Peyer's patch (tissue), 4 donors: ENCODE measurements around the gene CPS1. TPM values are rescaled to one million over a fixed set of nuclear protein-coding genes. Genes with fewer than 3 reads are reported as not detected.

Source experiments
- DNase-seq, 3 donors: peaks; one replicate each; pipeline ENCODE4 v3.0.0-alpha.2; 2017 to 2019
- H3K27ac ChIP-seq, 4 donors: fragments of 200-600 bp; sonication (generic); one replicate each; pipeline ENCODE4 v1.5.1; 2016 to 2019
- H3K27me3 ChIP-seq, 2 donors: fragments of 200-600 bp; sonication (generic); one replicate each; pipeline ENCODE4 v1.5.1; 2019
- H3K36me3 ChIP-seq, 3 donors: fragments of 200-600 bp; sonication (generic); one replicate each; pipeline ENCODE4 v1.5.1; 2016 to 2019
- H3K4me1 ChIP-seq, 4 donors: fragments of 200-600 bp; sonication (generic); one replicate each; pipeline ENCODE4 v1.5.1; 2016 to 2019
- H3K4me3 ChIP-seq, 4 donors: fragments of 200-600 bp; sonication (generic); 1 replicate in 3 of 4; 2 replicates in 1 of 4; pipeline ENCODE4 v1.5.1; 2016 to 2019; ENCODE audit warnings: mild to moderate bottlenecking in 1 of 4
- H3K9me3 ChIP-seq, 4 donors: fragments of 200-600 bp; sonication (generic); one replicate each; pipeline ENCODE4 v1.5.1; 2016 to 2019; ENCODE audit warnings: mild to moderate bottlenecking in 1 of 4
- POLR2A ChIP-seq, 2 donors: fragments of 450-650 bp; IDR thresholded peaks; one replicate each; pipeline ENCODE4 v1.5.1; 2017; ENCODE audit warnings: antibody characterized with exemption in 2 of 2, mild to moderate bottlenecking in 2 of 2, moderate library complexity in 2 of 2
- total RNA-seq, 4 donors: library from RNA; depleted of rRNA; stranded (reverse); fragments of >200 nt; gene quantifications; one replicate each; pipeline ENCODE4 v1.1.0, GENCODE V29; 2016
- TF ChIP-seq, protein P1 (sequence below), 6 experiments: fragments of 450-650 bp in 4 of 6; fragments of 200-600 bp in 2 of 6; sonication (generic) in 1 of 6; IDR thresholded peaks; one replicate each; pipeline ENCODE4 v1.5.1; 2017 to 2019; ENCODE audit warnings: antibody characterized with exemption in 6 of 6, mild to moderate bottlenecking in 3 of 6, moderate library complexity in 1 of 6

Gene CPS1
- total RNA-seq, 4 donors from 2014 or later: 68.5 to 330 (median 222) TPM

DNA sequence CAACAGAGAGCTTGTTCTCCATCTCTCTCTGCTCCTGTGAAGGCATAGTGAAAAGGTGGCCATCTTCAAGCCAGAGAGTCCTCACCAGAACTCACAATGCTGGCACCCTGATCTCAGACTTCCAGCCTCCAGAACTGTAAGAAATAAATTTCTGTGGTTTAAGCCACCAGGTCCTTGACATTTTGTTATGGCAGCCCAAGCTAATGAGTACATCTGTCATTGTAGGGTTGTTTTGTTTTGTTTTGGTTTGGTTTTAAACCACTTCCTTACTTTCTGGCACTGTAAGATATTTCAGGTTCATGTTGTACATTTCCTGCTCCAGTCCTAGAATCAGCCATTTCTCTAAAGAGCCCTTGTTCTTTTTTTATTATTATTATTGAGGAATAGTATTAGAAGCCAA is 171.2 kb downstream of the CPS1 start:
- no peaks in the 10 kb centered on the region for H3K9me3 ChIP-seq
- no peaks in the 10 kb centered on the region for H3K4me1 ChIP-seq
- no peak for DNase-seq
- no peaks in the 10 kb centered on the region for H3K36me3 ChIP-seq
- H3K27ac ChIP-seq: no peak overlapping the region
- no peaks in the 10 kb centered on the region for H3K27me3 ChIP-seq
- H3K4me3 ChIP-seq: no peak overlapping the region
- no peak for TF ChIP-seq POLR2A (IDR thresholded peaks at IDR 0.05)
- TF ChIP-seq, protein P1, sequence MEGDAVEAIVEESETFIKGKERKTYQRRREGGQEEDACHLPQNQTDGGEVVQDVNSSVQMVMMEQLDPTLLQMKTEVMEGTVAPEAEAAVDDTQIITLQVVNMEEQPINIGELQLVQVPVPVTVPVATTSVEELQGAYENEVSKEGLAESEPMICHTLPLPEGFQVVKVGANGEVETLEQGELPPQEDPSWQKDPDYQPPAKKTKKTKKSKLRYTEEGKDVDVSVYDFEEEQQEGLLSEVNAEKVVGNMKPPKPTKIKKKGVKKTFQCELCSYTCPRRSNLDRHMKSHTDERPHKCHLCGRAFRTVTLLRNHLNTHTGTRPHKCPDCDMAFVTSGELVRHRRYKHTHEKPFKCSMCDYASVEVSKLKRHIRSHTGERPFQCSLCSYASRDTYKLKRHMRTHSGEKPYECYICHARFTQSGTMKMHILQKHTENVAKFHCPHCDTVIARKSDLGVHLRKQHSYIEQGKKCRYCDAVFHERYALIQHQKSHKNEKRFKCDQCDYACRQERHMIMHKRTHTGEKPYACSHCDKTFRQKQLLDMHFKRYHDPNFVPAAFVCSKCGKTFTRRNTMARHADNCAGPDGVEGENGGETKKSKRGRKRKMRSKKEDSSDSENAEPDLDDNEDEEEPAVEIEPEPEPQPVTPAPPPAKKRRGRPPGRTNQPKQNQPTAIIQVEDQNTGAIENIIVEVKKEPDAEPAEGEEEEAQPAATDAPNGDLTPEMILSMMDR (IDR thresholded peaks at IDR 0.05): no peak

Other genes with a start within 250 kb of the CPS1 start
- gene MYL1, start 241.4 kb upstream of the CPS1 start, total RNA-seq: not detected
- gene LANCL1, start 79.8 kb upstream of the CPS1 start, total RNA-seq: 10 to 100 TPM; 13.2 to 22.6 (median 18.7) TPM